Panc1 (cell line): Measurements from ENCODE around the gene FBXO47.

Experiments used
- SIN3A ChIP-seq: IDR thresholded peaks from 2 replicates; pipeline ENCODE4 v1.6.1; 2012; ENCODE audit warnings: low read depth, mild to moderate bottlenecking, low read length, moderate library complexity, borderline replicate concordance; ENCODE audit not compliant: insufficient read depth
- TF ChIP-seq, protein P1 (sequence below): fragments of 450-650 bp; IDR thresholded peaks from 2 replicates; pipeline ENCODE4 v1.5.1; 2017; ENCODE audit warnings: mild to moderate bottlenecking
- TF ChIP-seq, protein P2 (sequence below), 2 experiments: IDR thresholded peaks; 2 replicates each; pipeline ENCODE4 v1.6.1; 2011 to 2012; ENCODE audit warnings: low read depth in 2 of 2, control low read depth in 1 of 2, low read length in 1 of 2, mild to moderate bottlenecking in 1 of 2, moderate library complexity in 1 of 2; ENCODE audit not compliant: insufficient read depth in 1 of 2

DNA sequence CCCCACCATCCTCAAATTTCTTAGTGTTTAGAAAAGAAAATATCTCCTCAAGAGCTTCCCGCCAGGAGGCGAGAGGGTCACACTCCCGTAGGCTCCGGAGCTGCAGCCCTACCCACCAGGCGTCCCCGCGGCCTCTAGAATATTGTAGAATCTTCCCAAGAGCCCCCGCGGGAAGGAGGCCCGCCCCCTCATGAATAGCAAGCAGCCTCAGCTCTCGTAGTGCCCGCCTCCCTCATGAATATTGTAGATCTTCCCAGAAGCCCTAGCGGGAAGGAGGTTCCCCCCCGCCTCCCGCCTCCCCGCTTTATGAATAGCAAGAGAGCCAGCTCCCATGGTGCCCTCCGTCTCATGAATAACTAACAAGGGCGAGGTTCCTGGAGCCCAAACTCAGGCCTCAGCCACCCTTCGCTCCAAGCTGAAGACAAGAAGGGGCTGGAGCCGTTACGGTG lies at the start of gene FBXO47:
- TF ChIP-seq, protein P1, sequence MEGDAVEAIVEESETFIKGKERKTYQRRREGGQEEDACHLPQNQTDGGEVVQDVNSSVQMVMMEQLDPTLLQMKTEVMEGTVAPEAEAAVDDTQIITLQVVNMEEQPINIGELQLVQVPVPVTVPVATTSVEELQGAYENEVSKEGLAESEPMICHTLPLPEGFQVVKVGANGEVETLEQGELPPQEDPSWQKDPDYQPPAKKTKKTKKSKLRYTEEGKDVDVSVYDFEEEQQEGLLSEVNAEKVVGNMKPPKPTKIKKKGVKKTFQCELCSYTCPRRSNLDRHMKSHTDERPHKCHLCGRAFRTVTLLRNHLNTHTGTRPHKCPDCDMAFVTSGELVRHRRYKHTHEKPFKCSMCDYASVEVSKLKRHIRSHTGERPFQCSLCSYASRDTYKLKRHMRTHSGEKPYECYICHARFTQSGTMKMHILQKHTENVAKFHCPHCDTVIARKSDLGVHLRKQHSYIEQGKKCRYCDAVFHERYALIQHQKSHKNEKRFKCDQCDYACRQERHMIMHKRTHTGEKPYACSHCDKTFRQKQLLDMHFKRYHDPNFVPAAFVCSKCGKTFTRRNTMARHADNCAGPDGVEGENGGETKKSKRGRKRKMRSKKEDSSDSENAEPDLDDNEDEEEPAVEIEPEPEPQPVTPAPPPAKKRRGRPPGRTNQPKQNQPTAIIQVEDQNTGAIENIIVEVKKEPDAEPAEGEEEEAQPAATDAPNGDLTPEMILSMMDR: no peak
- TF ChIP-seq, protein P2, sequence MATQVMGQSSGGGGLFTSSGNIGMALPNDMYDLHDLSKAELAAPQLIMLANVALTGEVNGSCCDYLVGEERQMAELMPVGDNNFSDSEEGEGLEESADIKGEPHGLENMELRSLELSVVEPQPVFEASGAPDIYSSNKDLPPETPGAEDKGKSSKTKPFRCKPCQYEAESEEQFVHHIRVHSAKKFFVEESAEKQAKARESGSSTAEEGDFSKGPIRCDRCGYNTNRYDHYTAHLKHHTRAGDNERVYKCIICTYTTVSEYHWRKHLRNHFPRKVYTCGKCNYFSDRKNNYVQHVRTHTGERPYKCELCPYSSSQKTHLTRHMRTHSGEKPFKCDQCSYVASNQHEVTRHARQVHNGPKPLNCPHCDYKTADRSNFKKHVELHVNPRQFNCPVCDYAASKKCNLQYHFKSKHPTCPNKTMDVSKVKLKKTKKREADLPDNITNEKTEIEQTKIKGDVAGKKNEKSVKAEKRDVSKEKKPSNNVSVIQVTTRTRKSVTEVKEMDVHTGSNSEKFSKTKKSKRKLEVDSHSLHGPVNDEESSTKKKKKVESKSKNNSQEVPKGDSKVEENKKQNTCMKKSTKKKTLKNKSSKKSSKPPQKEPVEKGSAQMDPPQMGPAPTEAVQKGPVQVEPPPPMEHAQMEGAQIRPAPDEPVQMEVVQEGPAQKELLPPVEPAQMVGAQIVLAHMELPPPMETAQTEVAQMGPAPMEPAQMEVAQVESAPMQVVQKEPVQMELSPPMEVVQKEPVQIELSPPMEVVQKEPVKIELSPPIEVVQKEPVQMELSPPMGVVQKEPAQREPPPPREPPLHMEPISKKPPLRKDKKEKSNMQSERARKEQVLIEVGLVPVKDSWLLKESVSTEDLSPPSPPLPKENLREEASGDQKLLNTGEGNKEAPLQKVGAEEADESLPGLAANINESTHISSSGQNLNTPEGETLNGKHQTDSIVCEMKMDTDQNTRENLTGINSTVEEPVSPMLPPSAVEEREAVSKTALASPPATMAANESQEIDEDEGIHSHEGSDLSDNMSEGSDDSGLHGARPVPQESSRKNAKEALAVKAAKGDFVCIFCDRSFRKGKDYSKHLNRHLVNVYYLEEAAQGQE (IDR thresholded peaks at IDR 0.05; ENCODE audit: insufficient read depth in 1 of 2, low read depth in 2 of 2, low read length in 1 of 2): no peak
- TF ChIP-seq SIN3A: no peak
